ENCODE results near the gene CDH23.
A peak's percentile ranks its signal among the peaks of the same experiment; 100 is the strongest.

CDH23 gene

DNA sequence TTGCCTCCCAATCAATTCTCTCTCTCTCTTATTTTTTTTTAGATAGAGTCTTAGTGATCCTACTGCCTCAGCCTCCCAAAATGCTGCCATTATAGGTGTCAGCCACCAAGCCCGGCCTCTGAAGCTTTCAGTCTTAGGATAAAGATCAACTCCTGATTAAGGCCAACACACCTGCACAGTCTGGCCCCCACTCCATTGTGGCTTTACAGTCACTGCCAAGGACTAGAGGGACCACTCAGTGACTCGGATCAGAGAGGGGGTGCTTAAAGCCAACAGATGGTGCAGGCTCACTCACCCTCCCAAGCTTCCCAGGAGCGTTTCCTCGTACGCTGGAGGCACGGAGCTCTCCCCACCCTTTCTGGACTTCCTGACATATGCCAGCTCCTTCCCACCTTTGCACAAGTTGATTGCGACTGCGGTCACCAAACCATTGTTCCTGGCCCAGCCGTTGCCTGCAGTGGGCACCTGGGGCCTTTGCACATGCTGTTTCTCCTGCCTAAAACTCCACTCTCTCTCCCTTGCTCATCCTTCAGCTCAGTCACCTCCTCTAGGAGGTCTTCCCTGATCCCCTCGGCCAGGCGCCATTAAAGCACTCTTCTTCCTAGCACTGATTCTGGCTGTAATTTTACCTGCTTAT lies 1.7 kb upstream of the CDH23 start:
- DNase-seq (ENCODE audit: low read depth): no peak
- TF ChIP-seq, protein P1, sequence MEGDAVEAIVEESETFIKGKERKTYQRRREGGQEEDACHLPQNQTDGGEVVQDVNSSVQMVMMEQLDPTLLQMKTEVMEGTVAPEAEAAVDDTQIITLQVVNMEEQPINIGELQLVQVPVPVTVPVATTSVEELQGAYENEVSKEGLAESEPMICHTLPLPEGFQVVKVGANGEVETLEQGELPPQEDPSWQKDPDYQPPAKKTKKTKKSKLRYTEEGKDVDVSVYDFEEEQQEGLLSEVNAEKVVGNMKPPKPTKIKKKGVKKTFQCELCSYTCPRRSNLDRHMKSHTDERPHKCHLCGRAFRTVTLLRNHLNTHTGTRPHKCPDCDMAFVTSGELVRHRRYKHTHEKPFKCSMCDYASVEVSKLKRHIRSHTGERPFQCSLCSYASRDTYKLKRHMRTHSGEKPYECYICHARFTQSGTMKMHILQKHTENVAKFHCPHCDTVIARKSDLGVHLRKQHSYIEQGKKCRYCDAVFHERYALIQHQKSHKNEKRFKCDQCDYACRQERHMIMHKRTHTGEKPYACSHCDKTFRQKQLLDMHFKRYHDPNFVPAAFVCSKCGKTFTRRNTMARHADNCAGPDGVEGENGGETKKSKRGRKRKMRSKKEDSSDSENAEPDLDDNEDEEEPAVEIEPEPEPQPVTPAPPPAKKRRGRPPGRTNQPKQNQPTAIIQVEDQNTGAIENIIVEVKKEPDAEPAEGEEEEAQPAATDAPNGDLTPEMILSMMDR (IDR thresholded peaks at IDR 0.05; ENCODE audit: control insufficient read depth, insufficient read depth, low read depth, low read length, missing control alignments): no peak
- H3K4me3 ChIP-seq (ENCODE audit: control insufficient read depth, low read depth, low read length): no peak overlapping the region

- H3K4me3 ChIP-seq (ENCODE audit: control insufficient read depth, low read depth, low read length): no peak overlapping the region
- TF ChIP-seq, protein P1 (IDR thresholded peaks at IDR 0.05; ENCODE audit: control insufficient read depth, insufficient read depth, low read depth, low read length, missing control alignments): peak; percentile 6
- DNase-seq (ENCODE audit: low read depth): no peak
Measured at GRCh38 chr10:71395621-71396020, 1.1 kb upstream of the CDH23 start.

DNA sequence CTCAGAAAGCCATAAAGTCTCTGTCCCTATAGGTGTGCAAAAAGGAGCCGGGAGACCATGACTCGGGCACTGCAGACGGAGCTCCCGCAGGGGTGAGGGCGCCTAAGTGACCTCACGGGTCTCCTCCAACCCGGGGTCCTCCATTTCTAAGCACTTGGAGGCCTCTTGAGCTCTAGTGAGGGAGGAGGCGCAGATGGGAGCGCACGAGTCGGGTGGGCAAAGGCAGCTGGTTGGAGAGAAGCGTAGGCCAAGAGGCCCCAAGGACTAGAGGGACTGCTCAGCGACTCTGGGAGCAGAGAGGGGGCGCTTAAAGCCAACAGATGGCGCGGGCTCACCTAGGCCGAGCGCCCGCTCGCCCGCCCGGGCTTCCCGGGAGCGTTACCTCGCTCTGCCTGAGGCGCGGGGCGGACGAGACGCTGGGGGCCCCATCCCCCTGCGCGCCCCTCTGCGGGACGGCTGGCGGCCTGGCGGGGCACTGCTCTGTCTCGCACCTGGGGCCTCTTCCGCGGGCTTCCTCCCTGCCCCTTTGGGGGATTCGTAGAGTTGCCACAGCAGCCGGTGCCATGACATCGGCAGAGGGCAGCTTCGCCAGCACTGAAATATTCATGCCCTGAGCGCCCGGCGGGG lies 523 bp upstream of the CDH23 start:
- TF ChIP-seq, protein P1 (IDR thresholded peaks at IDR 0.05; ENCODE audit: control insufficient read depth, insufficient read depth, low read depth, low read length, missing control alignments): peak; percentile 3
- DNase-seq (ENCODE audit: low read depth): no peak
- H3K4me3 ChIP-seq (ENCODE audit: control insufficient read depth, low read depth, low read length): no peak overlapping the region

GRCh38 chr10:71397296-71398212 lies 834 bp downstream of the CDH23 start:
- H3K4me3 ChIP-seq (ENCODE audit: control insufficient read depth, low read depth, low read length): no peak overlapping the region
- TF ChIP-seq, protein P1 (IDR thresholded peaks at IDR 0.05; ENCODE audit: control insufficient read depth, insufficient read depth, low read depth, low read length, missing control alignments): no peak
- DNase-seq (ENCODE audit: low read depth): no peak

GRCh38 chr10:71398976-71399375 lies 2.3 kb downstream of the CDH23 start:
- TF ChIP-seq, protein P1 (IDR thresholded peaks at IDR 0.05; ENCODE audit: control insufficient read depth, insufficient read depth, low read depth, low read length, missing control alignments): no peak

GRCh38 chr10:71399946-71400345 lies 3.2 kb downstream of the CDH23 start:
- TF ChIP-seq, protein P1 (IDR thresholded peaks at IDR 0.05; ENCODE audit: control insufficient read depth, insufficient read depth, low read depth, low read length, missing control alignments): no peak
- H3K4me3 ChIP-seq (ENCODE audit: control insufficient read depth, low read depth, low read length): no peak overlapping the region
- no peak for DNase-seq (ENCODE audit: low read depth)

More at GRCh38 chr10:71398976-71399375, 2.3 kb downstream of the CDH23 start:
- DNase-seq (ENCODE audit: low read depth): no peak
- H3K4me3 ChIP-seq (ENCODE audit: control insufficient read depth, low read depth, low read length): no peak overlapping the region
